MV-4-11 (cell line): ENCODE data around the gene SPIN2A.
"Not testable (repeated sequence)": the region's sequence is repeated elsewhere in the genome, so short reads cannot be mapped to it uniquely, and the experiment has no call there.

Source experiments
- DNase-seq: peaks from one replicate; lab custom pipeline; 2025; lab: John Stamatoyannopoulos, UW

Gene SPIN2A

DNA sequence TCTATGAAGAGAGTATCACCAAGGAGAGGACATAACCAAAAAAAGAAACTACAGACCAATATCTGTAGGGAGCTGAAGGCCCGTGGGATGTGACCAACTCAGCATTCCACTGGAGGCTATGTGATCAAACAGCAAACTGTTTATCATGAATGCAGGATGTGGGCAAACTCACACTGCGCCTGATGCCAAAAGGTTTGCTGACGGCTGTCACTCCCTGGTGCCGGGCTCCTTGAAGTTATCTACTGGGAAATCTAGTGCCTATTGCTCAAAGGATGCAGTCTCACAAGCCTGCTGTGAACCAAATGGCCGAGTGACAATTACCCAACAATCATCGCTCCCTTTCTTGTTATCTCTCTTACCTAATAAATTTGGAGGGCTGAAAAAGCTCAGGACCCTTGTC, 34.3 kb downstream of the SPIN2A start:
- not testable (repeated sequence) for DNase-seq
